Peyer's patch (tissue), 4 donors: ENCODE measurements around the gene ELFN1. TPM values are rescaled to one million over a fixed set of nuclear protein-coding genes. Genes with fewer than 3 reads are reported as not detected.

Experiments used
- DNase-seq, 3 donors: peaks; one replicate each; pipeline ENCODE4 v3.0.0-alpha.2; 2017 to 2019
- H3K27ac ChIP-seq, 4 donors: fragments of 200-600 bp; sonication (generic); one replicate each; pipeline ENCODE4 v1.5.1; 2016 to 2019
- H3K27me3 ChIP-seq, 2 donors: fragments of 200-600 bp; sonication (generic); one replicate each; pipeline ENCODE4 v1.5.1; 2019
- H3K36me3 ChIP-seq, 3 donors: fragments of 200-600 bp; sonication (generic); one replicate each; pipeline ENCODE4 v1.5.1; 2016 to 2019
- H3K4me1 ChIP-seq, 4 donors: fragments of 200-600 bp; sonication (generic); one replicate each; pipeline ENCODE4 v1.5.1; 2016 to 2019
- H3K4me3 ChIP-seq, 4 donors: fragments of 200-600 bp; sonication (generic); 1 replicate in 3 of 4; 2 replicates in 1 of 4; pipeline ENCODE4 v1.5.1; 2016 to 2019; ENCODE audit warnings: mild to moderate bottlenecking in 1 of 4
- H3K9me3 ChIP-seq, 4 donors: fragments of 200-600 bp; sonication (generic); one replicate each; pipeline ENCODE4 v1.5.1; 2016 to 2019; ENCODE audit warnings: mild to moderate bottlenecking in 1 of 4
- POLR2A ChIP-seq, 2 donors: fragments of 450-650 bp; IDR thresholded peaks; one replicate each; pipeline ENCODE4 v1.5.1; 2017; ENCODE audit warnings: antibody characterized with exemption in 2 of 2, mild to moderate bottlenecking in 2 of 2, moderate library complexity in 2 of 2
- total RNA-seq, 4 donors: library from RNA; depleted of rRNA; stranded (reverse); fragments of >200 nt; gene quantifications; one replicate each; pipeline ENCODE4 v1.1.0, GENCODE V29; 2016
- TF ChIP-seq, protein P1 (sequence below), 6 experiments: fragments of 450-650 bp in 4 of 6; fragments of 200-600 bp in 2 of 6; sonication (generic) in 1 of 6; IDR thresholded peaks; one replicate each; pipeline ENCODE4 v1.5.1; 2017 to 2019; ENCODE audit warnings: antibody characterized with exemption in 6 of 6, mild to moderate bottlenecking in 3 of 6, moderate library complexity in 1 of 6

Gene ELFN1
- total RNA-seq, 4 donors from 2014 or later, result 0.80 TPM; not detected in 3

DNA sequence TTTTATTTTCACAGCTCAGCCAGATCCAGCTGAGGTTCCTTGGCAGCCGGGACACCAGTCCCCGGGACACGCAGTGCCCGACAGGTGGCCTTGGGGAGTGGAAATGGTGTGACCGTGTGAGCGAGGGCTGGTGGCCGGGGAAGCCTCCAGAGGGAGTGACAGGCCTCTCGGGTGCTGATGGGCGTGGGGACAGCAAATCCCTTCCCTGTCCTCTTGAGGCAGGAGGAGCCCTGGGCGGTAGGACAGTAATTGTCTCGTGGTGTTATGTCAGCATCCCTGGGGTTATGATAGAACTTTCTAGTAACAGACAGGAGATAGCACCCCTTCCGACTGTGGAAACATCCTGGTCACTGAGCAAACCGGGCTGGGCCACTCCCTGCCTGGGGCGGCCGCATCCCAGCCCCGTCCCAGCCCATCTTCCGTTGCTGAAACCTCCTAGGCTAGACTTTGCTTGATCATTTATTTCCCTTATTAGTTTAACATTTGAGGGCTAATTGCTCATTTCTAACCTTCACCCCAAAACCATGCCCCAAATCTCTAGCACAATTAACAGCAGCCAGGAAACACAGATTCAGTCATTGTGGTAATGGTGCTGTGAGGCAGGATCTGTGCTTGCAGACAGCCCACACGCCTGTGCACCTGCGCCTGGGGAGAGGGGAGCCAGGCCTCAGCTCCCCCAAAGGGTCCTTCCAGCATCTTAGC is 63.3 kb downstream of the ELFN1 start:
- no peak for DNase-seq
- peaks cover 0 to 8% (median 2%) of the 10 kb centered on the region in 4 donors for H3K9me3 ChIP-seq
- H3K4me1 ChIP-seq, result no peaks in the 10 kb centered on the region
- H3K4me3 ChIP-seq, result no peak overlapping the region
- H3K27ac ChIP-seq, result no peak overlapping the region
- TF ChIP-seq, protein P1, sequence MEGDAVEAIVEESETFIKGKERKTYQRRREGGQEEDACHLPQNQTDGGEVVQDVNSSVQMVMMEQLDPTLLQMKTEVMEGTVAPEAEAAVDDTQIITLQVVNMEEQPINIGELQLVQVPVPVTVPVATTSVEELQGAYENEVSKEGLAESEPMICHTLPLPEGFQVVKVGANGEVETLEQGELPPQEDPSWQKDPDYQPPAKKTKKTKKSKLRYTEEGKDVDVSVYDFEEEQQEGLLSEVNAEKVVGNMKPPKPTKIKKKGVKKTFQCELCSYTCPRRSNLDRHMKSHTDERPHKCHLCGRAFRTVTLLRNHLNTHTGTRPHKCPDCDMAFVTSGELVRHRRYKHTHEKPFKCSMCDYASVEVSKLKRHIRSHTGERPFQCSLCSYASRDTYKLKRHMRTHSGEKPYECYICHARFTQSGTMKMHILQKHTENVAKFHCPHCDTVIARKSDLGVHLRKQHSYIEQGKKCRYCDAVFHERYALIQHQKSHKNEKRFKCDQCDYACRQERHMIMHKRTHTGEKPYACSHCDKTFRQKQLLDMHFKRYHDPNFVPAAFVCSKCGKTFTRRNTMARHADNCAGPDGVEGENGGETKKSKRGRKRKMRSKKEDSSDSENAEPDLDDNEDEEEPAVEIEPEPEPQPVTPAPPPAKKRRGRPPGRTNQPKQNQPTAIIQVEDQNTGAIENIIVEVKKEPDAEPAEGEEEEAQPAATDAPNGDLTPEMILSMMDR (IDR thresholded peaks at IDR 0.05), result no peak
- TF ChIP-seq POLR2A (IDR thresholded peaks at IDR 0.05), result no peak
- H3K27me3 ChIP-seq, result no peaks in the 10 kb centered on the region
- H3K36me3 ChIP-seq, result no peaks in the 10 kb centered on the region

DNA sequence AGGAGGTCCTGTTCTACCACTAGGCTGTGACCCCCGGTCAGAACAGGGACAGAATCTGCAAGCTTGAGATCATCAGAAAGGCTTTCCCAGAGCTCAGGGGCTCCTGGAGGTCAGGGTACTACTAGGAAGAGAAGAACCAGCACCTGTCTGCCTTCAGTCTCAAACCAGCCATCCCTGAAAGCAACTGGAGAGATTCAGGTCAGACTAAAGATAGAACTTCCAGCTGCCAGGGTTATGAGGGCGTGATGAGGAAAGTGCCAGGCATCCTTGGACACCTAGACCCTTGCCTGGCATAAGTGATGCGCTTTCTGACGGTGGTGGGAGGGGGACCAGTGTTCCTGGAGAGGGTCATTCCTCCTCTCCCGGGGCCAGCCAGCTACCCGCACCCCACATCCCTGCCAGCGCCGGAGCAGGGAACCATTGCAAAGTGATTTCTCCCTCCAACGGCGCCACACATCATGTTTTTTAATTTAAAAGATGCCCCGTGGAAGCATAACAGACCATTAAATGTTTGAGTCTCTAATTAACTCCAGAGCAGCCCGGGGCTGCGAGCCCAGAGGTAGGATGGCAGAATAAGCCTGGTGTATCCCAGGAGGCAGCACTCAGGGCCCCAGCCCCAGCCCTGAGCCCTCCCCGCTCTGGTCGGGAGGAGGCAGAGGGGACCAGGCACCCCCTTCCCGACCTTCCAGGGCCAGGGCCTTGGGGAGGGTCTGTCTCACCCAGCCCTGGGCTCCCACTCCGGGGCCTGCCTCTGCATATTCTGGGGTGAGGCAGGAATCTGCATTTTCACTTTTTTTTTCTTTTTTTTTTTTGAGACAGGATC is 64.0 kb downstream of the ELFN1 start:
- TF ChIP-seq, protein P1 (IDR thresholded peaks at IDR 0.05), result no peak
- no peak for TF ChIP-seq POLR2A (IDR thresholded peaks at IDR 0.05)
- no peak overlapping the region for H3K4me3 ChIP-seq
- no peaks in the 10 kb centered on the region for H3K27me3 ChIP-seq
- DNase-seq, result no peak
- peaks cover 0 to 5% (median 2%) of the 10 kb centered on the region in 4 donors for H3K9me3 ChIP-seq
- no peaks in the 10 kb centered on the region for H3K4me1 ChIP-seq
- no peak overlapping the region for H3K27ac ChIP-seq
- no peaks in the 10 kb centered on the region for H3K36me3 ChIP-seq

DNA sequence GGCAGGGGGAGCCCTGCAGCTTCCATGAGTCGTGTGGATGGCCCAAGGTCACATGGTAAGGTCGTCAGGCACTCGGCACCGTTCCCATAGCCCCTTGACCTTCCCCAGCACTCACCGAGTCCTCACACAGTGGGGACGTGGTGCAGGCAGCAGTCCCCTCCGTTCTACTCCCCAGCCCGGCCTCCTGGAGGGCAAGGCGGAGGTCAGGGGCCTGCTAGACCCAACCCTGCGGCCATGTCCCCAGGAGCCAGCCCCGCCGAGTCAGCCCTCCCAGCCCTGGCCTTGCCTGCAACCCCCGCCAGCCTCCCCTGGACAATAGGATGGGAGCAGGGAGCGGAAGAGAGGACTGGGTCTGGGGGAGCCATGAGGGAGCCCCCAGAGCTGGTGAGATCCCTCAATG is 65.2 kb downstream of the ELFN1 start:
- TF ChIP-seq POLR2A (IDR thresholded peaks at IDR 0.05), result no peak
- TF ChIP-seq, protein P1 (IDR thresholded peaks at IDR 0.05), result no peak
- H3K4me3 ChIP-seq, result no peak overlapping the region
- no peaks in the 10 kb centered on the region for H3K4me1 ChIP-seq
- no peak for DNase-seq
- H3K27ac ChIP-seq, result no peak overlapping the region
- no peaks in the 10 kb centered on the region for H3K9me3 ChIP-seq
- H3K27me3 ChIP-seq, result no peaks in the 10 kb centered on the region
- no peaks in the 10 kb centered on the region for H3K36me3 ChIP-seq

DNA sequence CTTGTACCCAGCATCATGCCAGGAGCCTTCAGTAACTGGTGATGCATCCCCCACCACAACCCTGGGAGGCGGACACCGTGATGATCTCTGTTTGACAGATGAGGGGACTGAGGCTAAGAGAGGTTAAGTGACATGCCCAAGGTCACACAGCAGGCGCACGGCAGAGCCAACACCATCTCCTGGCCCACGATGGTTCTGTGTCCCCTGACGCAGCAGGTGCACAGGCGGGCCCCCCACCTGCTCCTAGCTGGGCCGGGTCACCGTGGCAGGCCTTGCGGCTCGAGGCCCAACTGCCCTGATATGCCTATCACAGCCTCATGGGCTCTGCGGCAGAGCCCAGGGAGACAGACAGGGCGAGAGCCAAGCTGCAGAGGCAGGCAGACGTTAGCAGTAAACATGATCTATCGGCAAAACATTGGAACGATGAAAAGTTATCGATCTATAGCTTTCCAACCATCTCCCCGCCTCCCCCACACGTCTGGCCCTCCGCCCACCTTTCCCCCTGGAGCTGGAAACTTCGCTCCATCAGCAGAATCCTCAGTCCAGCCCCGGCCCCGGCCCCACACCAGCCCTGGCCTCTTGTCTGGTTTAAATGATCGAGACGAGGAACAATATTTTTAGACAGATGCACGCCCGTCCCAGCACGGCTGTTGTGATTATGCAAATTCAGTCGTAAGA is 65.9 kb downstream of the ELFN1 start:
- H3K27ac ChIP-seq, result no peak overlapping the region
- no peaks in the 10 kb centered on the region for H3K9me3 ChIP-seq
- no peaks in the 10 kb centered on the region for H3K36me3 ChIP-seq
- no peak for DNase-seq
- H3K4me3 ChIP-seq, result no peak overlapping the region
- no peaks in the 10 kb centered on the region for H3K27me3 ChIP-seq
- H3K4me1 ChIP-seq, result no peaks in the 10 kb centered on the region
- TF ChIP-seq POLR2A (IDR thresholded peaks at IDR 0.05), result no peak
- TF ChIP-seq, protein P1 (IDR thresholded peaks at IDR 0.05), result no peak

DNA sequence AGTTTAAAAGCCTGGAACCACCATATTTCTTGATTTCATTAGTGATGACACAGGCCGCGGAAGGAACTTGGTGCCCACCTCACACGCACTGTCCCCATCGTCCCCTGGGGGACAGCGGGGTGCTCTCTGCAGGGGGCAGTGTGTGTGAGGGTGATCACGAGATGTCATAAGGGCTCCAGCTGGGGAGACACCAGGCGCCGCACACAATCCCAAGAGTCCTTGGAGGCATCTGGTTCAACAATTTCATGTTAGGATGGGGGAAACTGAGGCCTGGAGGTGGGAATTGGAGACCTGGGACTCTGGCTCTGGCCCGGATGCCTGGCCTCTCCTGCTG is 66.4 kb downstream of the ELFN1 start:
- Histone ChIP-seq H3K27me3 (no peaks in the 10 kb centered on the region), H3K4me1 (no peaks in the 10 kb centered on the region), H3K27ac (no peak overlapping the region), H3K9me3 (no peaks in the 10 kb centered on the region), H3K36me3 (no peaks in the 10 kb centered on the region), H3K4me3 (no peak overlapping the region)
- TF ChIP-seq, protein P1 (IDR thresholded peaks at IDR 0.05), result no peak
- DNase-seq, result no peak
